Measurements from ENCODE around the gene MUC13.
A peak's percentile ranks its signal among the peaks of the same experiment; 100 is the strongest.

Gene MUC13

DNA sequence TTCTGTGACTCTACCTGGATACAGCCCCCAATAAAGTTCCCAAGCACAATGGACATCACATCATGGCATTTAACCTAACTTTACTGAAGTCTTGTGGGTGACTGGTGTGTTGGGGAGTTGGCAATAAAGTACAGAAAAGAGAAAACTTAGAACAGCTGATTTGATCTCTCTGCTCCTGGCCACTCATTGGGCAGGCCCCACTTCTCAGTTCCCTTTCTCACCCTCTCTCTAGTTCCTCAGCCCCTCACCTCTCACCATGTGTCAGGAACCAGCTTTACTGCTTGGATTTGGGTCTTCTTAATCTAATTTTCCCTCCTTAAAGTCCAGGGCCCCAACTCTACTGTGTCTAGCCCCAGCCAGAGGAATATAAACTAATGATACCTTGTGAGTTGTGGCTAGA, 713 bp upstream of the MUC13 start:
- TF ChIP-seq ZBTB7A (IDR thresholded peaks at IDR 0.05; ENCODE audit: low read depth) (no peak), TEAD4 (IDR thresholded peaks at IDR 0.05) (no peak), USF1 (IDR thresholded peaks at IDR 0.05) (no peak), YY1 (IDR thresholded peaks at IDR 0.05; ENCODE audit: low read depth) (no peak), CEBPB (IDR thresholded peaks at IDR 0.05) (no peak), TCF12 (IDR thresholded peaks at IDR 0.05; ENCODE audit: low read depth) (no peak), TAF1 (IDR thresholded peaks at IDR 0.05; ENCODE audit: low read depth) (no peak), EP300 (IDR thresholded peaks at IDR 0.05; ENCODE audit: borderline replicate concordance) (no peak), CREB1 (IDR thresholded peaks at IDR 0.05; ENCODE audit: low read depth) (no peak), FOXM1 (IDR thresholded peaks at IDR 0.05; ENCODE audit: borderline replicate concordance, low read depth) (no peak), EGR1 (IDR thresholded peaks at IDR 0.05) (no peak), NFIC (IDR thresholded peaks at IDR 0.05) (no peak), RAD21 (IDR thresholded peaks at IDR 0.05; ENCODE audit: low read depth) (no peak)
- TF ChIP-seq, protein P1, sequence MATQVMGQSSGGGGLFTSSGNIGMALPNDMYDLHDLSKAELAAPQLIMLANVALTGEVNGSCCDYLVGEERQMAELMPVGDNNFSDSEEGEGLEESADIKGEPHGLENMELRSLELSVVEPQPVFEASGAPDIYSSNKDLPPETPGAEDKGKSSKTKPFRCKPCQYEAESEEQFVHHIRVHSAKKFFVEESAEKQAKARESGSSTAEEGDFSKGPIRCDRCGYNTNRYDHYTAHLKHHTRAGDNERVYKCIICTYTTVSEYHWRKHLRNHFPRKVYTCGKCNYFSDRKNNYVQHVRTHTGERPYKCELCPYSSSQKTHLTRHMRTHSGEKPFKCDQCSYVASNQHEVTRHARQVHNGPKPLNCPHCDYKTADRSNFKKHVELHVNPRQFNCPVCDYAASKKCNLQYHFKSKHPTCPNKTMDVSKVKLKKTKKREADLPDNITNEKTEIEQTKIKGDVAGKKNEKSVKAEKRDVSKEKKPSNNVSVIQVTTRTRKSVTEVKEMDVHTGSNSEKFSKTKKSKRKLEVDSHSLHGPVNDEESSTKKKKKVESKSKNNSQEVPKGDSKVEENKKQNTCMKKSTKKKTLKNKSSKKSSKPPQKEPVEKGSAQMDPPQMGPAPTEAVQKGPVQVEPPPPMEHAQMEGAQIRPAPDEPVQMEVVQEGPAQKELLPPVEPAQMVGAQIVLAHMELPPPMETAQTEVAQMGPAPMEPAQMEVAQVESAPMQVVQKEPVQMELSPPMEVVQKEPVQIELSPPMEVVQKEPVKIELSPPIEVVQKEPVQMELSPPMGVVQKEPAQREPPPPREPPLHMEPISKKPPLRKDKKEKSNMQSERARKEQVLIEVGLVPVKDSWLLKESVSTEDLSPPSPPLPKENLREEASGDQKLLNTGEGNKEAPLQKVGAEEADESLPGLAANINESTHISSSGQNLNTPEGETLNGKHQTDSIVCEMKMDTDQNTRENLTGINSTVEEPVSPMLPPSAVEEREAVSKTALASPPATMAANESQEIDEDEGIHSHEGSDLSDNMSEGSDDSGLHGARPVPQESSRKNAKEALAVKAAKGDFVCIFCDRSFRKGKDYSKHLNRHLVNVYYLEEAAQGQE (IDR thresholded peaks at IDR 0.05; ENCODE audit: low read depth): no peak
- TF ChIP-seq, protein P2, sequence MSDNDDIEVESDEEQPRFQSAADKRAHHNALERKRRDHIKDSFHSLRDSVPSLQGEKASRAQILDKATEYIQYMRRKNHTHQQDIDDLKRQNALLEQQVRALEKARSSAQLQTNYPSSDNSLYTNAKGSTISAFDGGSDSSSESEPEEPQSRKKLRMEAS (IDR thresholded peaks at IDR 0.05): no peak

GRCh38 chr3:124928333-124929202, 6.0 kb downstream of the MUC13 start:
- TF ChIP-seq ZBTB7A (IDR thresholded peaks at IDR 0.05; ENCODE audit: low read depth) (no peak), RAD21 (IDR thresholded peaks at IDR 0.05; ENCODE audit: low read depth) (peak; percentile 80), EP300 (IDR thresholded peaks at IDR 0.05; ENCODE audit: borderline replicate concordance) (no peak), TCF12 (IDR thresholded peaks at IDR 0.05; ENCODE audit: low read depth) (no peak), CEBPB (IDR thresholded peaks at IDR 0.05) (no peak), YY1 (IDR thresholded peaks at IDR 0.05; ENCODE audit: low read depth) (no peak), TAF1 (IDR thresholded peaks at IDR 0.05; ENCODE audit: low read depth) (no peak)
- TF ChIP-seq, protein P2 (IDR thresholded peaks at IDR 0.05): no peak

DNA sequence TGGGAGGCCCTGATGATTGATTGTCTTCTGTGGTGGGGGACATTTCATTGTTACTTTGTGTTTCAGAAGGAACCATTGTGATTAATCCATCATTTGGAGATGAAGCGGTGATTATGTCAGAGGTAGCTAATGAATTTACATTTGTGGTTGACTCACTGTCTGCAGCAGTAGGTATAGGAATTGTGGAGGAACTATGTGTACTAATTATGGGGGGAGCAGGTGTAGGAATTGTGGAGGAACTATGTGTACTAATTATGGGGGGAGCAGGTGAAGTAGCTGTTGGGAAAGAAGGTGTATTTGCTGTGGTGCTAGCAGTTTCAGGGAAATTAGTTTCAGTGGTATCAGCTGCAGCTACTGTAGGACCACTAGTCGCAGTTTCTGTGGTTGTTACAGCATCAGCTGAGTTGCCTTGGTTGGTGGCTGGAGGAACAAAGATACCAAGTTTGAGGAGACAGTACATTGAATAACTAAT, 6.9 kb downstream of the MUC13 start:
- TF ChIP-seq TCF12 (IDR thresholded peaks at IDR 0.05; ENCODE audit: low read depth): no peak
- TF ChIP-seq TEAD4 (IDR thresholded peaks at IDR 0.05): no peak
- TF ChIP-seq, protein P2 (IDR thresholded peaks at IDR 0.05): no peak
- no peak for TF ChIP-seq YY1 (IDR thresholded peaks at IDR 0.05; ENCODE audit: low read depth)
- no peak for TF ChIP-seq TAF1 (IDR thresholded peaks at IDR 0.05; ENCODE audit: low read depth)
- no peak for TF ChIP-seq CEBPB (IDR thresholded peaks at IDR 0.05)
- TF ChIP-seq ZBTB7A (IDR thresholded peaks at IDR 0.05; ENCODE audit: low read depth): no peak
- no peak for TF ChIP-seq USF1 (IDR thresholded peaks at IDR 0.05)
- TF ChIP-seq EP300 (IDR thresholded peaks at IDR 0.05; ENCODE audit: borderline replicate concordance): no peak

DNA sequence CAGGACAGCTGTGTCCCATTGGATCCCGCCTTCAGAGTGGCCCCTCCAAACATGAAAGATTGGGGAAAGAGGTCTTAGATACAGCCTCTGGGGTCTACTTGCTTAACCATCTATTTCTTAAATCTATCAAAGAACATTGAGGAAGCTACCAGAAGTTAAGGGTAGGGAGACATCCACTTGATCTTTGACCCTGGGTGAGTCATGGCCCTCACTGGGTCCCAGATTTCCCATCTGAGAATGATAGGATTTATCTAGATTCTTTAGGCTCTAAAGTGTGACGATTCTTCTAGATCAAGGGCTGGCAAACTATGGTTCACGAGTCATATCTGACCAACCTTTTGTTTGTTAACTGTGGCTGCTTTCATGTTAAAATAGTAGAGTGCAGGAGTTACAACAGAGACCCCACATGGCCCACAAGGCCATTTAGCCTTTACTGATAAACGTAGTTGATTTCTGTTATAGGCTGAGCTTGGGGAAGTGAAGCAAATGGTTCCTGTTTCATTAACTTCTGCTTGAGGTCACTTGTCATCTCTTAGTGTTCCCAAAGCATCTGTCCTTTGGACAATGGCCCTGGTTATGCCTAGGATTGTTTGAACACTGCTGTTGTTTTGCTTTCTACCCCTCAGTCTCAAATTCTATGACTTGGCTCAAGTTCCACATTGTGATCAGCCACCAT, 8.0 kb downstream of the MUC13 start:
- TF ChIP-seq RAD21 (IDR thresholded peaks at IDR 0.05; ENCODE audit: low read depth): no peak
- TF ChIP-seq EGR1 (IDR thresholded peaks at IDR 0.05): no peak
- no peak for TF ChIP-seq CREB1 (IDR thresholded peaks at IDR 0.05; ENCODE audit: low read depth)
- TF ChIP-seq NFIC (IDR thresholded peaks at IDR 0.05): no peak
- TF ChIP-seq YY1 (IDR thresholded peaks at IDR 0.05; ENCODE audit: low read depth): no peak
- no peak for TF ChIP-seq TCF12 (IDR thresholded peaks at IDR 0.05; ENCODE audit: low read depth)
- TF ChIP-seq, protein P2 (IDR thresholded peaks at IDR 0.05): no peak
- no peak for TF ChIP-seq ZBTB7A (IDR thresholded peaks at IDR 0.05; ENCODE audit: low read depth)
- TF ChIP-seq TEAD4 (IDR thresholded peaks at IDR 0.05): no peak
- TF ChIP-seq USF1 (IDR thresholded peaks at IDR 0.05): no peak
- no peak for TF ChIP-seq FOXM1 (IDR thresholded peaks at IDR 0.05; ENCODE audit: borderline replicate concordance, low read depth)
- no peak for TF ChIP-seq EP300 (IDR thresholded peaks at IDR 0.05; ENCODE audit: borderline replicate concordance)
- TF ChIP-seq, protein P1 (IDR thresholded peaks at IDR 0.05; ENCODE audit: low read depth): no peak
- TF ChIP-seq CEBPB (IDR thresholded peaks at IDR 0.05): no peak
- TF ChIP-seq TAF1 (IDR thresholded peaks at IDR 0.05; ENCODE audit: low read depth): no peak

Measured in Ishikawa (cell line).